NCI-H1048 (cell line): ENCODE measurements around the gene PSPN.
"Not testable (repeated sequence)": the region's sequence is repeated elsewhere in the genome, so short reads cannot be mapped to it uniquely, and the experiment has no call there.

Source experiments
- DNase-seq: peaks from one replicate; lab custom pipeline; 2025; lab: John Stamatoyannopoulos, UW

Gene PSPN

GRCh38 chr19:6402837-6403608 is 27.3 kb upstream of the PSPN start:
- no peak for DNase-seq

- no peak for DNase-seq
Observed at GRCh38 chr19:6402058-6402457, 26.3 kb upstream of the PSPN start.

DNA sequence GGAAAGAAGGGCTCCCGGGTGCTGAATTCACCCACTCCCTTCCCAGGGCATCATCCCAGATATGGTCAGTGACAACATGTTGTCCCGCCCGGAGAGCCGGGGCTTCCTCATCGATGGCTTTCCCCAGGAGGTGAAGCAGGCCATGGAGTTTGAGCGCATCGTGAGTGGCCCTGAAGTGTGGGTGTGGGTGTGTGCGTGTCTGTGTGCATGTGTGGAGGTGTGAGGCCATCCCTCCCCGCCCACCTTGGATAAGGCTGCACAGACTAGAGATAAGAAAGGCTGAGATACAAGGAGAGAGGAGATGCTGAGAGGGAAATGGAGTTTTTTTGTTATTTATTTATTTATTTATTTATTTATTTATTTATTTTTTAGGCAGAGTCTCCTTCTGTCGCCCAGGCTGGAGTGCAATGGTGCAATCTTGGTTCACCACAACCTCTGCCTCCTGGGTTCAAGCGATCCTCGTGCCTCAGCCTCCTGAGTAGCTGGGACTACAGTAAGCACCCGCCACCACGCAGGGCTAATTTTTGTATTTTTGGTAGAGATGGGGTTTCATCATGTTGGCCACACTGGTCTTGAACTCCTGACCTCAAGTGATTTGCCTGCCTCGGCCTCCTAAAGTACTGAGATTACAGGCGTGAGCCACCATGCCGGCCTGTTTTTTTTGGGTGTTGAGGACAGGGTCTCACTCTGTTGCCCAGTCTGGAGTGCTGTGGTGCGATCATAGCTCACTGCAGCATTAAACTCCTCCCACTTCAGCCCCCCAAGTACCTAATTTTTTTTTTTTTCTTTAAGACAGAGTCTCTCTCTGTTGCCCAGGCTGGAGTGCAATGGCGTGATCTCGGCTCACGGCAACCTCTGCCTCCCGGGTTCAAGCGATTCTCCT is 24.6 kb upstream of the PSPN start:
- DNase-seq = not testable (repeated sequence)

- DNase-seq = no peak
Observed at GRCh38 chr19:6396305-6396704, 20.6 kb upstream of the PSPN start.

DNA sequence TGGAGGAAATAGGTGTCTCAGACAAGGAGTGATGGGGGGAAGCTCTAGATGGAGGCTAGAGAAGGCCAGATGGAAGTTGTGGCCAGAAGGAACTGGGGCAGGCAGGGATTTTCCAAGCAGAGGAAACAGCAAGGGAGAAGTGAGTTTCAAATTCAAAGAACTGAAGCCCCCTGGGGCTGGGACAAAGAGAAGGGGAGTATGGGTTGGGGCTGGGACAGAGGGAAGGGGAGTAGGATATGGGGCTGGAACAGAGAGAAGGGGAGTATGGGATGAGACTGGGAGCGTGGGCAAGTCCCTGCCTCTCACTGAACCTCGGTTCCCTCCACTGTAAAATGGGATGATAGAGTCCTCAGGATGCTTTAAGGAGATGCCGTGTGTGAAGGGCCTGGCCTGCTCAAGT is 19.1 kb upstream of the PSPN start:
- DNase-seq = no peak

- DNase-seq = no peak
Observed at GRCh38 chr19:6393983-6394412, 18.3 kb upstream of the PSPN start.

DNA sequence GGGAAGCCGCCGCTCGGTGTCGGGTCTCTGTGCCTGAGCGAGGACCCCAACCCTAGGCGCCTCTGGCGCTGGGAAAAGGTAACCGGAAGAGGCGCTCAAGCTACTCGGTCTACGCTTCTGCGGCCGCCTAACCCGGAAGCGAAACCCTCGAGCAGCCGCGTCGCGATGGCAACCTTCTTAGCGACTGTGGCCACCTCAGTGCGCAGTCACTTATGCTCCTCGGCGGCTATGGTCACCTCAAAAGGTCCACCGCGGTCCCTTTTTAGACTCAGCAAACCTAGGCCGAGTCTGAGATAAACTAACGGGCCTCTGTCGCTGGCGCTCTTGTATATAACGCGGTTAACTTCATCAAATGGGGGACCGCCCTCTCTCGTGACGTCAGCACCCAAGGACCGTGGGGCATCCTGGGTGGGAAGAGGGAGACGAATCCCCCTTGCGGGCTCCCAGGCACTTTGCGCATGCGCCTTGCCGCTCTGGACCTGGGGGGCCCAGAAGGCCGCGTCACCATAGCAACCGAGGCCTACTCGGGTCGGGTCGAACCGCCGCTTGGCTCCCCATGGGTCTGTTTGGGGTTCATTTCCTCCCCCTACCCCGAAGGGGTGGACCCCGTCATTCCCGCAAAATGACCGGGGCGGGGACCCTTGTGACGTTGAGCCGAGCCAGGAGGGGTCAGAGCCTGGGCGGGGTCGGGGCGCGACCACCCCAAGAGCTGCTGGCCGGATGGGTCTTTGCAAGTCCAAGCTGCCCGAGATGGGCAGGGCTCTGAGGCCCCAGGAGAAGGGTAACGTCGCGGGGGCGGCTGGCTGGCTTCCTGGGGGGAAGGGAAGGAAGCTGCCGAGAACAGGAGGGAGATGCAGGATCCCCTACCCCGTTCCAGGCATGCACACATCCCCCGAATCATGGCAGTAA is 17.6 kb upstream of the PSPN start, which contains the start of gene GTF2F1:
GTF2F1 (minus strand) TSS at position 91 of the 909 bp plus-strand sequence. CDS start 169 bp downstream, outside the sequence.
- peak; percentile 82 for DNase-seq

GRCh38 chr19:6392221-6393073 is 16.7 kb upstream of the PSPN start:
- DNase-seq = no peak

DNA sequence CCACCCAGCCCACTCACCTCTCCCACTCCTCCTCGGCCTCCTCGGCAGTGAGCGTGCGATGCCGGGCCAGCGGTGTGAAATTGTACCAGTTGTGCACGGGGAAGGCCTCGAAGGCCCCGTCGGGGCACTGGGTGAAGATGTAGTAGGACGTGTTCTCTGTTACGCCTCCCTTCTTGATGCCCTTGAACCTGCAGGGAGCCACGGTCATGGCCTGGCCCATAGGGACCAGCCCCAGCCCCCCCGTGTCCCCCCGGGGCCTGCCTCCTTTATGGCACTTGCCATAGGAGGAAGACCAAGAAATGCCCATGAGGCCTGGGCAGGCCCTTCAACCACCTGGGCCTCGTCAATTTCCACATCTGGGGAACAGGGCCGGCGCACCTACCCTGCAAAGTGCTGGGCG is 11.6 kb upstream of the PSPN start:
- no peak for DNase-seq

DNA sequence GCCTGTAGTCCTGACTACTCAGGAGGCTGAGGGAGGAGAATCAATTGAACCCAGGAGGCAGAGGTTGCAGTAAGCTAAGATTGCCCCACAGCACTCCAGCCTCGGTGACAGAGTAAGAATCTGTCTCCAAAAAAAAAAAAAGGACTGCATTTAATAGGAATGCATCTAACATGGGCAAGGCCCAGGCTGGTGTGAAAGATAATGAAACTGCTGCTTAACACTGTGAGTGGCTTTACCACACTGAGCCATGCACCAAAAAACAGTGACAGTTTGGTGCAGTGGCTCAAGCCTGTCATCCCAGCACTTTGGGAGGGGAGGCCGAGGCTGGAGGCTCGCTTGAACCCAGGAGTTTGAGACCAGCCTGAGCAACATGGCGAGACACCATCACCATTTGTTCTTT is 8.6 kb upstream of the PSPN start:
- no peak for DNase-seq

DNA sequence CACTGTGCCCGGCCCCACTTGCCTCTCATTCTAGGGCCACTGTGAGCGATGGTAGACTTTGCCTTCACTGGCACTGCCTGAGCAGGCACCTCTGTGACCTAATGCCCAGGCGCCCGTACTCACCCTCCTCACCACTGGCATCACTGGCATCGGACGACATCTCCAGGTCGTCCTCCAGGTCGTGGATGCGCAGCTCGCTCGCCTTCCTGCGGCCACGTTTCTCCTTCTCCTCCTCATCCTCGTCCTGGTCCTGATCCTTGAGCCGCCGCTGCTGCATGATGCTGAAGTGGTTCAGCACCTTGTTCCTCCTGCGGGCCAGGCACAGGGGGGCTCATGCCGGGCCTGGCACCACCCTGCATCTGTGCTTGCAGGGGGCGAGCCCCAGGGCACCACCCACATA is 7.5 kb upstream of the PSPN start:
- no peak for DNase-seq

- no peak for DNase-seq
Observed at GRCh38 chr19:6381030-6381750, 5.5 kb upstream of the PSPN start.

GRCh38 chr19:6379744-6380143 is 4.0 kb upstream of the PSPN start:
- DNase-seq = no peak

- no peak for DNase-seq
Observed at GRCh38 chr19:6378486-6378885, 2.8 kb upstream of the PSPN start.

- DNase-seq = no peak
Observed at GRCh38 chr19:6378041-6378440, 2.3 kb upstream of the PSPN start.

GRCh38 chr19:6376512-6377190 is 918 bp upstream of the PSPN start:
- DNase-seq = no peak

DNA sequence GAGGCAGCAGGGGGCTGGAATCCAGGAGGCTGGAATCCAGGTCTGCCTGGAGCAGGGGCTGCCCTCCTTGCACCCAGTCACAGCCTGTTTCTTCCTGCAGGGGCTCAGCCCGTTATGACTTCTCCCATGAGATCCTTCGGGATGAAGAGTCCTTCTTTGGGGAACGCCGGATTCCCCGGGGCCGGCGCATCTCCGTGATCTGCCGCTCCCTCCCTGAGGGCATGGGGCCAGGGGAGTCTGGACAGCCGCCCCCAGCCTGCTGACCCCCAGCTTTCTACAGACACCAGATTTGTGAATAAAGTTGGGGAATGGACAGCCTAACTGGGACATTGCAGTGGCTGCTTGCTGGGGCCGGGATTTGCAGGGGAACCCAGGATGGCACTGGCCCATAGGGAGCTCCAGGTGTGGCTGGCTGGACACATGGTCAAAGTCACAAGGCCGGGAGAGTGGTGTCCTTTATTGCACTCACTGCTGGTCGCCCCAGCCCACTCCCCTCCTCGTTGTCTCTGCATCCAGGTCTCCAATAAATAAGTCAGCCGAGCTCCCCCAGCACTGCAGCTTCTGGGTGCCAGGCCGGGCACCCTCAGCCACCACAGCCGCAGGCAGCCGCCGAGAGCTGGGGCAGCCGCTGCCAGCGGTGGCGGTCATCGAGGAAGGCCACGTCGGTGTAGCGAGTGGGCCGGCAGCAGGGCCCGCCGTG is 872 bp downstream of the PSPN start:
- DNase-seq = no peak

DNA sequence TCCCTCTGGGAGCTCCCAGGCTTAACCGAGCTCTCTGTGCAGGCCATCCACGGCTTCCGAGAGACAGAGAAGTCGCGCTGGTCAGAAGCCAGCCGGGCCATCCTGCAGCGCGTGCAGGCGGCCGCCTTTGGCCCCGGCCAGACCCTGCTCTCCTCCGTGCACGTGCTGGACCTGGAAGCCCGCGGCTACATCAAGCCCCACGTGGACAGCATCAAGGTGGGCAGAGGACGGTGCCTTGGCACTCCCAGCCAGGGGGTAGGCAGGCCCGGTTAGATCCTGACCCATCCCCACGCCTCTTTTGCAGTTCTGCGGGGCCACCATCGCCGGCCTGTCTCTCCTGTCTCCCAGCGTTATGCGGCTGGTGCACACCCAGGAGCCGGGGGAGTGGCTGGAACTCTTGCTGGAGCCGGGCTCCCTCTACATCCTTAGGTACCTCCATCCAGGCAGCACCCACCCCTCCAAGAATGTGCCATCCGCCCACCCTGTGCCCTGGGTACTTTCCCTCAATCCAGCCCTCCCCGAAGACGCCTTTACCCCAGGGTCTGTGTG is 1.5 kb downstream of the PSPN start:
- DNase-seq = no peak

DNA sequence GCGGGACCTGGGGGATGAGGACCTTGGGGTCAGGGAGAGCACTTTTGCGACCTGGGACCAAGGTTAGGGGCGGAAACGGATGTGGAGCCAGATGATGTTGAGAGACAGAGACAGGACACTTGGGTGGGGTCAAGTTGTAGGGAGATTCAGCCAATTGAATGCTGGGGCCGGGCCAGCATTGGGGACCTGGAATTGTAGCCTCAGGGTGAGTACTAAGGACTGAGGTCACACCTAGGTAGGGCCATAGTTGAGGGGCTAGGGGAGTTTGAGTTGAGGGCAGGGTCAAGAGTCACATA is 2.0 kb downstream of the PSPN start:
- no peak for DNase-seq
